ENCODE results near the gene TTC13. TPM values are rescaled to one million over a fixed set of nuclear protein-coding genes. Genes with fewer than 3 reads are reported as not detected.

The TTC13 gene
- total RNA-seq, 1 experiment from 2014 or later, result 33.0 TPM

- Histone ChIP-seq H3K9me3 (no peaks in the 10 kb centered on the region), H3K4me3 (no peak overlapping the region), H3K27me3 (no peaks in the 10 kb centered on the region), H3K36me3 (peaks cover 19% of the 10 kb centered on the region)
- DNase-seq, result no peak
Observed at GRCh38 chr1:230858918-230859729, 119.5 kb downstream of the TTC13 start.

DNA sequence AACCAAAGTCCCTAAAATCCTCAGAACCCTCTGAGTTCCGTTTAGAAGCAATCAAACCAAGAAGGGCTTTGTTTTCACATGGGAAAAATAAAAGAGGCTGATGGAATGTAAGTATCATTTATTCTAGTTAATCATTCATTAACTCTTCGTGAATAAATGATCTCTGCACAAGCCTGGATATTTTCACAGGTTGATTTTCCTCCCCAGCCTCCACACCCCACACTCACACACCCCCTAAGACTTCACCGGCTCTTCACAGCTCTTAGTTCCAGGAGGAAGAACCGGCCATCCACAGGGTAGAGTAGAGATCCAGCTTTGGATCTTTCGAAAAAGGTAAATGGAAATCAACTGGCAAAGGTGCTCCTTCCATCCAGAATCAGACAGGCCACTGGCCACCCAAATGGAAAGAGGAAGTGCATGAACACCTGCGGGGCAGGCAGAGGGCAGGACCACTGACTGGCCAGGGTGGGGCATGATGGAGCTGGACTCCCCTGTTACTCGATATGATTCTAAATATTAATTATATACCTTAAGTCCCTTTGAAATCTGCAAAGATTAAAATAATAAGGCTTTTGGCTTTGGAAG lies 120.3 kb downstream of the TTC13 start:
- H3K27me3 ChIP-seq, result no peaks in the 10 kb centered on the region
- H3K36me3 ChIP-seq, result peaks cover 27% of the 10 kb centered on the region
- no peak overlapping the region for H3K4me3 ChIP-seq
- DNase-seq, result no peak
- no peaks in the 10 kb centered on the region for H3K9me3 ChIP-seq

DNA sequence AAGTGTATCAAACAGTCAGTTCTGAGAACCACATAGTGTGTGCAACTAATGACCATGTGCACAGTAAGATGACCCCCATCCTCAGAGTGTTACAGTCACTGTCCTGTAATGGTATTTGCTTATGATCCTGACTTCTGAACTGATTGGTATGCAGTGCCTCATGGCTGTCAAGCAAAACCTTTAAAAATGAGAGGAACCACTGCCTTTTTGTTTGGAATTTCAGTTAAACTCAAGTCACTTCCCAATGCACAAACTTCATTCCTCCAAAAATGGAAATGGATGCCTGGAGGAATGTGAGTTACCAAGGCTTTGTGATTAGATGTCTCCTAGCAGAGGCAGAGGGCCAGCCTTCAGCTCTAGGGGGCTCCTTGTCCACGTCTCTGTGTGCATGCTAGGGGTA lies 120.8 kb downstream of the TTC13 start:
- no peaks in the 10 kb centered on the region for H3K9me3 ChIP-seq
- DNase-seq, result no peak
- peaks cover 31% of the 10 kb centered on the region for H3K36me3 ChIP-seq
- H3K4me3 ChIP-seq, result no peak overlapping the region
- no peaks in the 10 kb centered on the region for H3K27me3 ChIP-seq

DNA sequence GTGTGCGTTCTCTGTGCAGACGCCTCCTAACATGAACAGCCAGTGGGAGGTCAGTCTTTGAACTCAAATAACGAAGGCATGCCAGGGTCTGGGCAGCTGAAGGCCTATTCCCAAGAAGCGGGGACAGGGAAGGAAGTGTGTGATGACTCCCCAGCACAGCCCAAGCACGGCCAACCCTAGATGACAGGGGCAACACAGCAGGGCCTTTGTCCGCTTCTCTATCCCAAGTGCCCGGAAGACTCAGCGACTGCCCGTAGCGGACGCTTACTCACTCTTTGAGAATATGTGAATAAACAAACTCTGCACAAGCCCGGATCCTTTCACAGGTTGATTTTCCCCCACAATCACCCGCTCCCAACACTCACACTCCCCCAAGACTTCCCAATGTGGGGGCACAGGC lies 121.6 kb downstream of the TTC13 start:
- Histone ChIP-seq H3K36me3 (peaks cover 35% of the 10 kb centered on the region), H3K9me3 (no peaks in the 10 kb centered on the region; the same call in 1 of the 2 replicates), H3K4me3 (no peak overlapping the region), H3K27me3 (no peaks in the 10 kb centered on the region)
- DNase-seq, result no peak

Other genes with a start within 250 kb of the TTC13 start
- not detected in 2 replicates for gene CAPN9, start 231.5 kb downstream of the TTC13 start, total RNA-seq (2014; rRNA removed; shearing (Covaris generic); ENCODE audit: low replicate concordance)
- gene C1orf198, start 110.3 kb downstream of the TTC13 start, total RNA-seq (2014; rRNA removed; shearing (Covaris generic); ENCODE audit: low replicate concordance), result 39.5 and 47.1 TPM in 2 replicates
- gene ARV1, start 233 bp upstream of the TTC13 start, total RNA-seq (2014; rRNA removed; shearing (Covaris generic); ENCODE audit: low replicate concordance), result 4.3 and 8.1 TPM in 2 replicates
- gene FAM89A, start 61.4 kb upstream of the TTC13 start, total RNA-seq (2014; rRNA removed; shearing (Covaris generic); ENCODE audit: low replicate concordance), result 10.9 and 12.4 TPM in 2 replicates
- not detected in 2 replicates for gene TRIM67, start 183.2 kb upstream of the TTC13 start, total RNA-seq (2014; rRNA removed; shearing (Covaris generic); ENCODE audit: low replicate concordance)

All from MG63 (cell line).